Gastroesophageal sphincter (tissue), 4 donors: ENCODE data around the gene HAUS6. TPM values are rescaled to one million over a fixed set of nuclear protein-coding genes. Genes with fewer than 3 reads are reported as not detected.

Experiments used
- ATAC-seq: fragments of 150-250 bp; one replicate; pipeline ENCODE4 v1.9.1; 2016; ENCODE audit warnings: mild to moderate bottlenecking, moderate library complexity
- H3K27ac ChIP-seq, 4 donors: fragments of 200-600 bp; sonication (generic) in 3 of 4; 1 replicate in 3 of 4; 2 replicates in 1 of 4; pipeline ENCODE4 v1.5.1; 2016 to 2019
- H3K27me3 ChIP-seq: fragments of 200-600 bp; sonication (generic); one replicate; pipeline ENCODE4 v1.5.1; 2019
- H3K36me3 ChIP-seq, 2 donors: fragments of 200-600 bp; sonication (generic); one replicate each; pipeline ENCODE4 v1.5.1; 2019; ENCODE audit warnings: control low read depth in 1 of 2
- H3K4me1 ChIP-seq, 3 donors: fragments of 200-600 bp; sonication (generic); 1 replicate in 2 of 3; 2 replicates in 1 of 3; pipeline ENCODE4 v1.5.1; 2016 to 2019; ENCODE audit warnings: control low read depth in 2 of 3
- H3K4me3 ChIP-seq, 2 donors: fragments of 200-600 bp; sonication (generic); one replicate each; pipeline ENCODE4 v1.5.1; 2019; ENCODE audit warnings: mild to moderate bottlenecking in 1 of 2, moderate library complexity in 1 of 2
- H3K9me3 ChIP-seq, 3 donors: fragments of 200-600 bp; sonication (generic); one replicate each; pipeline ENCODE4 v1.5.1; 2017 to 2019; ENCODE audit warnings: control low read depth in 2 of 3
- EP300 ChIP-seq: sonication (generic); formaldehyde crosslinking; IDR thresholded peaks from one replicate; pipeline ENCODE4 v1.6.1; 2017; ENCODE audit warnings: antibody characterized with exemption, mild to moderate bottlenecking
- POLR2A ChIP-seq, 2 donors: fragments of 450-650 bp; IDR thresholded peaks; one replicate each; pipeline ENCODE4 v1.6.1; 2017; ENCODE audit warnings: antibody characterized with exemption in 2 of 2, mild to moderate bottlenecking in 2 of 2, moderate library complexity in 1 of 2
- POLR2AphosphoS5 ChIP-seq: sonication (generic); formaldehyde crosslinking; IDR thresholded peaks from one replicate; pipeline ENCODE4 v1.6.1; 2017; ENCODE audit warnings: antibody characterized with exemption
- WGBS, 2 donors: methylation state at CpG; one replicate each; pipeline ENCODE4 v1.1.5; 2018; ENCODE audit warnings: low coverage in 1 of 2; 5-methylcytosine and 5-hydroxymethylcytosine counted together
- total RNA-seq, 4 donors: library from RNA; depleted of rRNA; stranded (reverse); fragments of >200 nt; gene quantifications; one replicate each; pipeline ENCODE4 v1.1.0, GENCODE V29; 2016
- TF ChIP-seq, protein P1 (sequence below), 4 experiments: fragments of 200-600 bp in 2 of 4; fragments of 450-650 bp in 2 of 4; sonication (generic) in 1 of 4; IDR thresholded peaks; one replicate each; pipeline ENCODE4 v1.5.1; 2017 to 2019; ENCODE audit warnings: antibody characterized with exemption in 4 of 4, mild to moderate bottlenecking in 2 of 4, moderate library complexity in 2 of 4

Gene HAUS6
- total RNA-seq, 4 donors from 2014 or later, result 7.3 to 16.5 (median 9.8) TPM

GRCh38 chr9:19048966-19049916, 53.5 kb downstream of the HAUS6 start, which contains the start of gene RRAGA:
Gene RRAGA, plus strand, starts transcription at chr9:19049427. Its CDS starts 233 bp downstream, at chr9:19049660.
- WGBS, 2 donors, result 0 to 2% methylated on average over 1 to 20 of the region's 82 CpGs
- Histone ChIP-seq H3K27me3 (no peaks in the 10 kb centered on the region), H3K9me3 (no peaks in the 10 kb centered on the region), H3K36me3 (peaks cover 0 to 5% of the 10 kb centered on the region in 2 donors), H3K4me1 (peaks cover 0 to 48% (median 20%) of the 10 kb centered on the region in 3 donors), H3K27ac (peak within 1 kb of the TSS; percentile 92 to 99 (median 98)), H3K4me3 (peak within 1 kb of the TSS; percentile 82 to 86)
- TF ChIP-seq POLR2AphosphoS5 (peak; percentile 87), EP300 (no peak), POLR2A (IDR thresholded peaks at IDR 0.05) (peak; percentile 71 to 86)
- TF ChIP-seq, protein P1, sequence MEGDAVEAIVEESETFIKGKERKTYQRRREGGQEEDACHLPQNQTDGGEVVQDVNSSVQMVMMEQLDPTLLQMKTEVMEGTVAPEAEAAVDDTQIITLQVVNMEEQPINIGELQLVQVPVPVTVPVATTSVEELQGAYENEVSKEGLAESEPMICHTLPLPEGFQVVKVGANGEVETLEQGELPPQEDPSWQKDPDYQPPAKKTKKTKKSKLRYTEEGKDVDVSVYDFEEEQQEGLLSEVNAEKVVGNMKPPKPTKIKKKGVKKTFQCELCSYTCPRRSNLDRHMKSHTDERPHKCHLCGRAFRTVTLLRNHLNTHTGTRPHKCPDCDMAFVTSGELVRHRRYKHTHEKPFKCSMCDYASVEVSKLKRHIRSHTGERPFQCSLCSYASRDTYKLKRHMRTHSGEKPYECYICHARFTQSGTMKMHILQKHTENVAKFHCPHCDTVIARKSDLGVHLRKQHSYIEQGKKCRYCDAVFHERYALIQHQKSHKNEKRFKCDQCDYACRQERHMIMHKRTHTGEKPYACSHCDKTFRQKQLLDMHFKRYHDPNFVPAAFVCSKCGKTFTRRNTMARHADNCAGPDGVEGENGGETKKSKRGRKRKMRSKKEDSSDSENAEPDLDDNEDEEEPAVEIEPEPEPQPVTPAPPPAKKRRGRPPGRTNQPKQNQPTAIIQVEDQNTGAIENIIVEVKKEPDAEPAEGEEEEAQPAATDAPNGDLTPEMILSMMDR (IDR thresholded peaks at IDR 0.05), result peak; percentile 58 to 92 (median 84)
- ATAC-seq, result peak; percentile 97

- ATAC-seq, result no peak
Observed at GRCh38 chr9:19036611-19037010, 66.1 kb downstream of the HAUS6 start.

GRCh38 chr9:19033015-19033414, 69.7 kb downstream of the HAUS6 start, which contains the start of gene SAXO1:
Gene SAXO1, minus strand, starts transcription at chr9:19033209. Its CDS starts 301 bp downstream, at chr9:19032908.
- no peaks in the 10 kb centered on the region for H3K36me3 ChIP-seq

More at GRCh38 chr9:19036611-19037010, 66.1 kb downstream of the HAUS6 start:
- Histone ChIP-seq H3K4me1 (no peaks in the 10 kb centered on the region), H3K4me3 (no peak overlapping the region), H3K9me3 (no peaks in the 10 kb centered on the region), H3K27me3 (no peaks in the 10 kb centered on the region), H3K36me3 (no peaks in the 10 kb centered on the region), H3K27ac (no peak overlapping the region)
- 84 to 100% methylated on average over 2 to 3 of the region's 5 CpGs for WGBS, 2 donors
- TF ChIP-seq EP300, result no peak
- TF ChIP-seq, protein P1 (IDR thresholded peaks at IDR 0.05), result no peak
- no peak for TF ChIP-seq POLR2AphosphoS5
- no peak for TF ChIP-seq POLR2A (IDR thresholded peaks at IDR 0.05)

DNA sequence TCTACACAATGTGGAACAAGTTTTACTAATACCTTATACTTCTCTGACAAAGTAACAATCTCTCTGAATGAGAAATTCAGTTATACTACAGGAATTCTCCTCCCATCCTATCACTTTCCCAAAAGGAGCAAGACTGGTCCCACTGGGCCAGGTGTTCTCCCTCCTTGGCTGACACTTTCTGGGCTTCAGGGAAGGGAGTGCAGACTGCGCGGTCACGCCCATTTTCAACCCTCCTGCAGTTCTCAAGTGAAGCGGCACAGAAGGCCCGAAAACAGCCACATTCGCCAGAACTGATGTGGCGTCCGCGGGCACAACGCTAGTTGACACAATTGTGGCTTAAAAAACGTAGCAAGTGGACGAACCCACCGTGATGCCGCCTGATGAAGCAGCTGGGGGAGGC, 70.3 kb downstream of the HAUS6 start:
- TF ChIP-seq POLR2A (IDR thresholded peaks at IDR 0.05) (no peak), EP300 (no peak), POLR2AphosphoS5 (no peak)
- TF ChIP-seq, protein P1 (IDR thresholded peaks at IDR 0.05), result no peak
- no peak for ATAC-seq
- no peak overlapping the region for H3K4me3 ChIP-seq

More at GRCh38 chr9:19033015-19033414, 69.7 kb downstream of the HAUS6 start, which contains the start of gene SAXO1:
- no peak for ATAC-seq
- no peak within 1 kb of the TSS for H3K27ac ChIP-seq
- H3K4me1 ChIP-seq, result no peaks in the 10 kb centered on the region
- H3K9me3 ChIP-seq, result no peaks in the 10 kb centered on the region
- no peak for TF ChIP-seq POLR2A (IDR thresholded peaks at IDR 0.05)
- TF ChIP-seq, protein P1 (IDR thresholded peaks at IDR 0.05), result no peak
- TF ChIP-seq POLR2AphosphoS5, result no peak
- no peak for TF ChIP-seq EP300
- WGBS, 2 donors, result no CpG with 5 or more reads among the region's 20 CpGs
- H3K4me3 ChIP-seq, result no peak within 1 kb of the TSS
- H3K27me3 ChIP-seq, result no peaks in the 10 kb centered on the region

More for the DNA sequence above, 70.3 kb downstream of the HAUS6 start:
- H3K27me3 ChIP-seq, result no peaks in the 10 kb centered on the region
- no peaks in the 10 kb centered on the region for H3K36me3 ChIP-seq
- H3K4me1 ChIP-seq, result no peaks in the 10 kb centered on the region
- H3K9me3 ChIP-seq, result no peaks in the 10 kb centered on the region
- no peak overlapping the region for H3K27ac ChIP-seq
- WGBS, 2 donors, result no CpG with 5 or more reads among the region's 14 CpGs
